ENCODE measurements around the gene TMEM132D. TPM values are rescaled to one million over a fixed set of nuclear protein-coding genes. Genes with fewer than 3 reads are reported as not detected.

Gene TMEM132D
- total RNA-seq, 1 donor from 2014 or later: 15.2 TPM

GRCh38 chr12:129084875-129085826 is 818.7 kb downstream of the TMEM132D start:
- H3K4me3 Mint-ChIP-seq (ENCODE audit: unreplicated experiment): no peak overlapping the region
- no peak overlapping the region for H3K27ac Mint-ChIP-seq (ENCODE audit: unreplicated experiment)
- DNase-seq (ENCODE audit: extremely low spot score, unreplicated experiment): peak; percentile 72
- H3K4me1 Mint-ChIP-seq (ENCODE audit: unreplicated experiment): no peaks in the 10 kb centered on the region
- no peaks in the 10 kb centered on the region for H3K27me3 Mint-ChIP-seq (ENCODE audit: unreplicated experiment)
- TF ChIP-seq, protein P1, sequence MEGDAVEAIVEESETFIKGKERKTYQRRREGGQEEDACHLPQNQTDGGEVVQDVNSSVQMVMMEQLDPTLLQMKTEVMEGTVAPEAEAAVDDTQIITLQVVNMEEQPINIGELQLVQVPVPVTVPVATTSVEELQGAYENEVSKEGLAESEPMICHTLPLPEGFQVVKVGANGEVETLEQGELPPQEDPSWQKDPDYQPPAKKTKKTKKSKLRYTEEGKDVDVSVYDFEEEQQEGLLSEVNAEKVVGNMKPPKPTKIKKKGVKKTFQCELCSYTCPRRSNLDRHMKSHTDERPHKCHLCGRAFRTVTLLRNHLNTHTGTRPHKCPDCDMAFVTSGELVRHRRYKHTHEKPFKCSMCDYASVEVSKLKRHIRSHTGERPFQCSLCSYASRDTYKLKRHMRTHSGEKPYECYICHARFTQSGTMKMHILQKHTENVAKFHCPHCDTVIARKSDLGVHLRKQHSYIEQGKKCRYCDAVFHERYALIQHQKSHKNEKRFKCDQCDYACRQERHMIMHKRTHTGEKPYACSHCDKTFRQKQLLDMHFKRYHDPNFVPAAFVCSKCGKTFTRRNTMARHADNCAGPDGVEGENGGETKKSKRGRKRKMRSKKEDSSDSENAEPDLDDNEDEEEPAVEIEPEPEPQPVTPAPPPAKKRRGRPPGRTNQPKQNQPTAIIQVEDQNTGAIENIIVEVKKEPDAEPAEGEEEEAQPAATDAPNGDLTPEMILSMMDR (IDR thresholded peaks at IDR 0.05): no peak
- H3K36me3 Mint-ChIP-seq (ENCODE audit: unreplicated experiment): peaks cover 2% of the 10 kb centered on the region
- H3K9me3 Mint-ChIP-seq (ENCODE audit: unreplicated experiment): peaks cover 7% of the 10 kb centered on the region

GRCh38 chr12:129083121-129083840 is 820.5 kb downstream of the TMEM132D start:
- no peaks in the 10 kb centered on the region for H3K27me3 Mint-ChIP-seq (ENCODE audit: unreplicated experiment)
- H3K27ac Mint-ChIP-seq (ENCODE audit: unreplicated experiment): no peak overlapping the region
- H3K9me3 Mint-ChIP-seq (ENCODE audit: unreplicated experiment): peaks cover 7% of the 10 kb centered on the region

GRCh38 chr12:129082441-129082840 is 821.4 kb downstream of the TMEM132D start:
- no peaks in the 10 kb centered on the region for H3K27me3 Mint-ChIP-seq (ENCODE audit: unreplicated experiment)
- peaks cover 1% of the 10 kb centered on the region for H3K36me3 Mint-ChIP-seq (ENCODE audit: unreplicated experiment)
- peak; percentile 68 for DNase-seq (ENCODE audit: extremely low spot score, unreplicated experiment)
- H3K4me3 Mint-ChIP-seq (ENCODE audit: unreplicated experiment): no peak overlapping the region
- peaks cover 6% of the 10 kb centered on the region for H3K9me3 Mint-ChIP-seq (ENCODE audit: unreplicated experiment)
- no peak overlapping the region for H3K27ac Mint-ChIP-seq (ENCODE audit: unreplicated experiment)
- TF ChIP-seq, protein P1 (IDR thresholded peaks at IDR 0.05): no peak
- no peaks in the 10 kb centered on the region for H3K4me1 Mint-ChIP-seq (ENCODE audit: unreplicated experiment)

More at GRCh38 chr12:129083121-129083840, 820.5 kb downstream of the TMEM132D start:
- TF ChIP-seq, protein P1 (IDR thresholded peaks at IDR 0.05): no peak
- DNase-seq (ENCODE audit: extremely low spot score, unreplicated experiment): peak; percentile 73
- H3K4me1 Mint-ChIP-seq (ENCODE audit: unreplicated experiment): no peaks in the 10 kb centered on the region
- no peaks in the 10 kb centered on the region for H3K36me3 Mint-ChIP-seq (ENCODE audit: unreplicated experiment)
- H3K4me3 Mint-ChIP-seq (ENCODE audit: unreplicated experiment): no peak overlapping the region

GRCh38 chr12:129081755-129082250 is 822.0 kb downstream of the TMEM132D start:
- Mint-ChIP-seq H3K36me3 (ENCODE audit: unreplicated experiment) (peaks cover 1% of the 10 kb centered on the region), H3K27ac (ENCODE audit: unreplicated experiment) (no peak overlapping the region), H3K4me1 (ENCODE audit: unreplicated experiment) (no peaks in the 10 kb centered on the region), H3K27me3 (ENCODE audit: unreplicated experiment) (no peaks in the 10 kb centered on the region), H3K4me3 (ENCODE audit: unreplicated experiment) (no peak overlapping the region), H3K9me3 (ENCODE audit: unreplicated experiment) (no peaks in the 10 kb centered on the region)
- peak; percentile 80 for DNase-seq (ENCODE audit: extremely low spot score, unreplicated experiment)
- TF ChIP-seq, protein P1 (IDR thresholded peaks at IDR 0.05): no peak
